CD4-positive, alpha-beta memory T cell (primary cell): Measurements from ENCODE around the gene GMPR2. TPM values are rescaled to one million over a fixed set of nuclear protein-coding genes. Genes with fewer than 3 reads are reported as not detected.

Experiments used
- CTCF ChIA-PET: fragments of 350-600 bp; sonication (Branson Sonifier 250); formaldehyde crosslinking; loops from one replicate; lab custom pipeline; 2021; ENCODE audit warnings: inconsistent platforms; ENCODE audit not compliant: partially characterized antibody; lab: Charles Lee
- POLR2A ChIA-PET: fragments of 350-600 bp; sonication (Branson Sonifier 250); formaldehyde crosslinking; loops from one replicate; lab custom pipeline; 2021; ENCODE audit not compliant: partially characterized antibody; lab: Charles Lee
- DNase-seq, 5 donors: peaks; one replicate each; pipeline versions ENCODE4 v3.0.0 to v3.0.0-alpha.2; 2020 to 2022; ENCODE audit warnings: mixed read lengths in 1 of 5
- H3K27ac ChIP-seq: one replicate; pipeline ENCODE4 v1.7.0; 2013; ENCODE audit warnings: low read depth, low read length
- H3K27me3 ChIP-seq: 2 replicates; pipeline ENCODE4 v1.7.0; 2013; ENCODE audit warnings: mild to moderate bottlenecking, low read length, moderate library complexity; ENCODE audit not compliant: insufficient read depth
- H3K36me3 ChIP-seq: 2 replicates; pipeline ENCODE4 v1.7.0; 2013; ENCODE audit warnings: mild to moderate bottlenecking, low read length, moderate library complexity; ENCODE audit not compliant: insufficient read depth
- H3K4me1 ChIP-seq: 2 replicates; pipeline ENCODE4 v1.7.0; 2013; ENCODE audit warnings: mild to moderate bottlenecking, low read length, moderate library complexity; ENCODE audit not compliant: insufficient read depth
- H3K4me3 ChIP-seq, 2 donors: one replicate each; pipeline ENCODE4 v1.7.0; 2013; ENCODE audit warnings: low read length in 2 of 2, mild to moderate bottlenecking in 1 of 2
- H3K9me3 ChIP-seq, 2 donors: one replicate each; pipeline ENCODE4 v1.7.0; 2013; ENCODE audit warnings: low read length in 2 of 2, control low read depth in 1 of 2; ENCODE audit not compliant: control insufficient read depth in 1 of 2
- H3K27ac Mint-ChIP-seq, 7 donors: one replicate each; pipeline ENCODE4 v1.8.0; 2020 to 2021; ENCODE audit warnings: mixed read lengths in 7 of 7, mild to moderate bottlenecking in 6 of 7, inconsistent platforms in 3 of 7, moderate library complexity in 3 of 7
- H3K27me3 Mint-ChIP-seq, 2 donors: one replicate each; pipeline ENCODE4 v1.8.0; 2020 to 2021; ENCODE audit warnings: mixed read lengths in 2 of 2
- H3K36me3 Mint-ChIP-seq, 2 donors: one replicate each; pipeline ENCODE4 v1.8.0; 2020 to 2021; ENCODE audit warnings: mixed read lengths in 2 of 2, inconsistent platforms in 1 of 2, mild to moderate bottlenecking in 1 of 2
- H3K4me1 Mint-ChIP-seq, 4 donors: one replicate each; pipeline ENCODE4 v1.8.0; 2020 to 2021; ENCODE audit warnings: mixed read lengths in 4 of 4, mild to moderate bottlenecking in 1 of 4
- H3K4me3 Mint-ChIP-seq, 8 donors: one replicate each; pipeline ENCODE4 v1.8.0; 2020 to 2021; ENCODE audit warnings: mixed read lengths in 8 of 8, mild to moderate bottlenecking in 7 of 8, moderate library complexity in 6 of 8, inconsistent platforms in 3 of 8
- H3K9me3 Mint-ChIP-seq, 8 donors: one replicate each; pipeline ENCODE4 v1.8.0; 2020 to 2021; ENCODE audit warnings: mixed read lengths in 8 of 8, mild to moderate bottlenecking in 5 of 8, inconsistent platforms in 3 of 8, moderate library complexity in 1 of 8
- intact Hi-C: fragments of 100-400 bp; cut with micrococcal nuclease; formaldehyde crosslinking; loops from one replicate; pipeline ENCODE4 v1.15.1; 2023
- polyA plus RNA-seq, 2 donors: library from polyadenylated mRNA; unstranded; fragments of 300-500 nt; fragmentation: Illumina TruSeq; gene quantifications; one replicate each; pipeline ENCODE4 v1.2.3, GENCODE V29; 2021
- total RNA-seq, 2 experiments: library from RNA; stranded (reverse); gene quantifications; one replicate each; pipeline ENCODE4 v1.2.3, GENCODE V29; 2021

The GMPR2 gene
- total and polyA plus RNA-seq, 4 experiments from 2014 or later, result 91.0 to 116 (median 99.3) TPM

- POLR2A ChIA-PET, result interaction anchor here (0.9 kb wide), 1 partner anchor 16 kb away, joined by 4 read pairs; the partner anchor contains the start of gene TINF2
- no peak overlapping the region for H3K27ac Mint-ChIP-seq
- no peak overlapping the region for H3K27ac ChIP-seq
Measured at GRCh38 chr14:24258548-24259265, 26.0 kb downstream of the GMPR2 start.

GRCh38 chr14:24259282-24260025, 26.7 kb downstream of the GMPR2 start:
- Histone ChIP-seq H3K27me3 (no peaks in the 10 kb centered on the region), H3K4me1 (no peaks in the 10 kb centered on the region), H3K9me3 (no peaks in the 10 kb centered on the region), H3K27ac (no peak overlapping the region), H3K36me3 (peaks cover 9% of the 10 kb centered on the region), H3K4me3 (no peak overlapping the region)
- no peaks in the 10 kb centered on the region for H3K27me3 Mint-ChIP-seq
- no peaks in the 10 kb centered on the region for H3K4me1 Mint-ChIP-seq
- DNase-seq, result no peak
- POLR2A ChIA-PET, result no interaction called here
- intact Hi-C loops, result no loop called here
- H3K9me3 Mint-ChIP-seq, result no peaks in the 10 kb centered on the region
- peaks cover 6 to 33% of the 10 kb centered on the region in 2 donors for H3K36me3 Mint-ChIP-seq
- H3K4me3 Mint-ChIP-seq, result no peak overlapping the region
- H3K27ac Mint-ChIP-seq, result peak overlapping the region in 1 of 7 donors; percentile 52
- CTCF ChIA-PET, result interaction anchor here (2.4 to 25.6 kb wide), 2 partner anchors 17 to 46 kb away, joined by 10 to 556 read pairs; partner anchors contain the start of genes CIDEB, DHRS1, LTB4R and LTB4R2

More at GRCh38 chr14:24258548-24259265, 26.0 kb downstream of the GMPR2 start:
- Histone ChIP-seq H3K4me3 (no peak overlapping the region), H3K4me1 (no peaks in the 10 kb centered on the region), H3K36me3 (peaks cover 12% of the 10 kb centered on the region), H3K9me3 (no peaks in the 10 kb centered on the region), H3K27me3 (no peaks in the 10 kb centered on the region)
- peaks cover 13 to 35% of the 10 kb centered on the region in 2 donors for H3K36me3 Mint-ChIP-seq
- no peak for DNase-seq
- no peaks in the 10 kb centered on the region for H3K4me1 Mint-ChIP-seq
- intact Hi-C loops, result no loop called here
- no peaks in the 10 kb centered on the region for H3K27me3 Mint-ChIP-seq
- no peaks in the 10 kb centered on the region for H3K9me3 Mint-ChIP-seq
- no peak overlapping the region for H3K4me3 Mint-ChIP-seq
- CTCF ChIA-PET, result interaction anchor here (2.2 to 25.6 kb wide), 3 partner anchors 16 to 74 kb away, joined by 9 to 556 read pairs (median 10); partner anchors contain the start of genes CIDEB, DHRS1, LTB4R and LTB4R2

- intact Hi-C loops, result no loop called here
- Histone ChIP-seq H3K36me3 (peaks cover 5% of the 10 kb centered on the region), H3K27me3 (no peaks in the 10 kb centered on the region), H3K9me3 (no peaks in the 10 kb centered on the region), H3K27ac (no peak overlapping the region), H3K4me3 (no peak overlapping the region), H3K4me1 (no peaks in the 10 kb centered on the region)
- Mint-ChIP-seq H3K4me1 (no peaks in the 10 kb centered on the region), H3K27ac (no peak overlapping the region), H3K9me3 (no peaks in the 10 kb centered on the region), H3K36me3 (peaks cover 14 to 29% of the 10 kb centered on the region in 2 donors), H3K27me3 (no peaks in the 10 kb centered on the region), H3K4me3 (no peak overlapping the region)
- ChIA-PET CTCF (interaction anchor here (1.7 to 25.6 kb wide), 2 partner anchors 45 to 202 kb away, joined by 4 to 556 read pairs; partner anchors contain the start of genes CIDEB, DHRS1, LTB4R and LTB4R2), POLR2A (no interaction called here)
- no peak for DNase-seq
Measured at GRCh38 chr14:24260026-24260779, 27.5 kb downstream of the GMPR2 start.

GRCh38 chr14:24260780-24261157, 28.0 kb downstream of the GMPR2 start:
- CTCF ChIA-PET, result interaction anchor here (1.7 kb wide), 1 partner anchor 202 kb away, joined by 4 read pairs; no protein-coding TSS in a partner anchor
- intact Hi-C loops, result no loop called here
- no peak overlapping the region for H3K27ac ChIP-seq

GRCh38 chr14:24261256-24261968, 28.7 kb downstream of the GMPR2 start:
- H3K4me1 Mint-ChIP-seq, result no peaks in the 10 kb centered on the region
- intact Hi-C loops, result no loop called here
- no peaks in the 10 kb centered on the region for H3K27me3 Mint-ChIP-seq
- Histone ChIP-seq H3K4me3 (no peak overlapping the region), H3K27me3 (no peaks in the 10 kb centered on the region), H3K4me1 (no peaks in the 10 kb centered on the region), H3K36me3 (peaks cover 14% of the 10 kb centered on the region), H3K27ac (no peak overlapping the region), H3K9me3 (no peaks in the 10 kb centered on the region)
- H3K36me3 Mint-ChIP-seq, result peaks cover 19 to 37% of the 10 kb centered on the region in 2 donors
- no peaks in the 10 kb centered on the region for H3K9me3 Mint-ChIP-seq
- H3K4me3 Mint-ChIP-seq, result no peak overlapping the region
- no peak for DNase-seq
- CTCF ChIA-PET, result interaction anchor here (0.9 to 1.7 kb wide), 2 partner anchors 10 to 203 kb away, joined by 3 to 4 read pairs; no protein-coding TSS in a partner anchor
- POLR2A ChIA-PET, result interaction anchor here (1.6 kb wide), 1 partner anchor 19 kb away, joined by 5 read pairs; the partner anchor contains the start of gene TINF2
- H3K27ac Mint-ChIP-seq, result peak overlapping the region in 2 of 7 donors; percentile 58 to 79

More at GRCh38 chr14:24260780-24261157, 28.0 kb downstream of the GMPR2 start:
- no peaks in the 10 kb centered on the region for H3K27me3 ChIP-seq
- H3K4me1 Mint-ChIP-seq, result no peaks in the 10 kb centered on the region
- no peaks in the 10 kb centered on the region for H3K9me3 ChIP-seq
- no peak overlapping the region for H3K4me3 ChIP-seq
- POLR2A ChIA-PET, result no interaction called here
- no peaks in the 10 kb centered on the region for H3K4me1 ChIP-seq
- H3K27me3 Mint-ChIP-seq, result no peaks in the 10 kb centered on the region
- no peak overlapping the region for H3K4me3 Mint-ChIP-seq
- no peak overlapping the region for H3K27ac Mint-ChIP-seq
- no peaks in the 10 kb centered on the region for H3K9me3 Mint-ChIP-seq
- H3K36me3 Mint-ChIP-seq, result peaks cover 14 to 31% of the 10 kb centered on the region in 2 donors
- H3K36me3 ChIP-seq, result peaks cover 8% of the 10 kb centered on the region
- no peak for DNase-seq

DNA sequence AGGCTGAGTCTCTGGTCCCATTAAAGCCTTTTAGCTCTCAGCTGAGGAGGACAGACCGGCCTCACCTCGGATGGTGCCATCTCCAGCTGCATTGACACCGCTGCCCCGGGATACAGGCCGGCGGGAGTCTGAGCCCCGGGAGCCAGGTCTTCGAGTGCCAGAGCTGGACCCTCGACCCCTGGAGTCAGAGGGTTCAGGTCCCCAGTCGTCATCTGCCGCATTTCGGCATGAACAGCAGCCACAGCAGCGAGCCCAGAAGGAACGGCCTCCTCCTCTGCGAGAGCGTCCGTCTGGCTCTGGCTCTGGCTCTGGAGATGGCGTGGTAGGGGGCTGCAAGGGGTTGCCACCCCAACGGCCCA, 29.2 kb downstream of the GMPR2 start:
- peaks cover 19% of the 10 kb centered on the region for H3K36me3 ChIP-seq
- no peak overlapping the region for H3K4me3 Mint-ChIP-seq
- CTCF ChIA-PET, result interaction anchor here (0.9 to 1.7 kb wide), 2 partner anchors 11 to 204 kb away, joined by 3 to 4 read pairs; no protein-coding TSS in a partner anchor

More for the DNA sequence above, 29.2 kb downstream of the GMPR2 start:
- no peak overlapping the region for H3K27ac Mint-ChIP-seq
- POLR2A ChIA-PET, result interaction anchor here (1.1 to 1.6 kb wide), 2 partner anchors 10 to 19 kb away, joined by 3 to 5 read pairs; partner anchors contain the start of gene TINF2
- H3K4me1 Mint-ChIP-seq, result peaks cover 0 to under 1% (median 0%) of the 10 kb centered on the region in 4 donors
- Histone ChIP-seq H3K27me3 (no peaks in the 10 kb centered on the region), H3K4me3 (no peak overlapping the region), H3K4me1 (no peaks in the 10 kb centered on the region), H3K27ac (no peak overlapping the region), H3K9me3 (no peaks in the 10 kb centered on the region)
- no peaks in the 10 kb centered on the region for H3K9me3 Mint-ChIP-seq
- no peak for DNase-seq
- peaks cover 19 to 40% of the 10 kb centered on the region in 2 donors for H3K36me3 Mint-ChIP-seq
- intact Hi-C loops, result no loop called here
- no peaks in the 10 kb centered on the region for H3K27me3 Mint-ChIP-seq
